MG63 (cell line): ENCODE results near the gene RASSF1. TPM values are rescaled to one million over a fixed set of nuclear protein-coding genes. Genes with fewer than 3 reads are reported as not detected.

Source experiments
- DNase-seq: peaks from one replicate; pipeline ENCODE4 v3.0.0-alpha.2; 2020
- H3K27me3 ChIP-seq: fragments of 250-450 bp; sonication (Bioruptor Pico); 2 replicates; pipeline ENCODE4 v1.5.1; 2020; ENCODE audit warnings: mild to moderate bottlenecking, moderate library complexity
- H3K36me3 ChIP-seq: fragments of 250-450 bp; sonication (Bioruptor Pico); 2 replicates; pipeline ENCODE4 v1.5.1; 2020; ENCODE audit warnings: mild to moderate bottlenecking, moderate library complexity
- H3K4me3 ChIP-seq: fragments of 250-450 bp; sonication (Bioruptor Pico); 2 replicates; pipeline ENCODE4 v1.5.1; 2020; ENCODE audit warnings: mild to moderate bottlenecking, moderate library complexity
- H3K9me3 ChIP-seq: fragments of 250-450 bp; sonication (Bioruptor Pico); 2 replicates; pipeline ENCODE4 v1.5.1; 2020; ENCODE audit warnings: mild to moderate bottlenecking, moderate library complexity
- total RNA-seq: library from RNA; depleted of rRNA; stranded (reverse); fragments of >200 nt; shearing (Covaris generic); gene quantifications from 2 replicates; pipeline ENCODE4 v1.2.3, GENCODE V29; 2014; ENCODE audit warnings: low replicate concordance

The RASSF1 gene
- total RNA-seq, 1 experiment from 2014 or later: 42.0 TPM

DNA sequence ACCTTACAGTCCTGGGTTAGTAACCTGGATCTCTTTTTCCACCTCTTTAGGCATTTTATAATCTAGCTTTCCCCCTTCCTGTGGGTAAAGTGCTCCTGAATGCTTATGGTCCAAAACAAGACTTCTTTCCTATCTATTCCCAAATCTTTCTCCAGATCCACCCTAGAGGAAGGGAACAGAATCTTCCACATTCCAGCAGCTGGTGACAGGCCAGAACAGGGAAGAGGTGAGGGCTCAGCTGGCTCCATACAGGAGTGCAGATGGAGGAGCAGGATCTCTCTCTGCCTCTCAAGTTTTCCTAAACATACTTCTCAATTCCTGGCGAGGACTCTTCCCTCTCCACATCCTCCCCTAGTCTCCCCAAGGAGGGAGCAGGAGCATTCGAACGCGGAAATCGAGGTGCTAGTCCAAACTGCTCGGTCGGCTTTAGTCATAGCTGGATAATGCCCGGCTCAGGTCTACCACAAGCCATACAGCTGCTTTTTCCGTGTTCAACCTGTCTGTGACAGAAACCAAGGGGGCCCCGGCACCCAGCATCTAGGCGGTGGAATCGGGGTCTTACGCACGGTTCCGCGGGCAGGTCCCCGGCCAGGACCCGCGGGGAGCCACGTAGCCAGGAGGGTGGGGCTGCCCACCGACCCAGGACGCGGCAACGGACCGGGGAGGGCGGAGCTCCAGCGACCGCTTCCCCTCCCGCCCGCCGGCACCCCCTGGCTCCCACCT lies 4.0 kb downstream of the RASSF1 start:
- Histone ChIP-seq H3K36me3 (peaks cover 28% of the 10 kb centered on the region), H3K4me3 (peak overlapping the region; percentile 87), H3K27me3 (no peaks in the 10 kb centered on the region), H3K9me3 (no peaks in the 10 kb centered on the region)
- no peak for DNase-seq

DNA sequence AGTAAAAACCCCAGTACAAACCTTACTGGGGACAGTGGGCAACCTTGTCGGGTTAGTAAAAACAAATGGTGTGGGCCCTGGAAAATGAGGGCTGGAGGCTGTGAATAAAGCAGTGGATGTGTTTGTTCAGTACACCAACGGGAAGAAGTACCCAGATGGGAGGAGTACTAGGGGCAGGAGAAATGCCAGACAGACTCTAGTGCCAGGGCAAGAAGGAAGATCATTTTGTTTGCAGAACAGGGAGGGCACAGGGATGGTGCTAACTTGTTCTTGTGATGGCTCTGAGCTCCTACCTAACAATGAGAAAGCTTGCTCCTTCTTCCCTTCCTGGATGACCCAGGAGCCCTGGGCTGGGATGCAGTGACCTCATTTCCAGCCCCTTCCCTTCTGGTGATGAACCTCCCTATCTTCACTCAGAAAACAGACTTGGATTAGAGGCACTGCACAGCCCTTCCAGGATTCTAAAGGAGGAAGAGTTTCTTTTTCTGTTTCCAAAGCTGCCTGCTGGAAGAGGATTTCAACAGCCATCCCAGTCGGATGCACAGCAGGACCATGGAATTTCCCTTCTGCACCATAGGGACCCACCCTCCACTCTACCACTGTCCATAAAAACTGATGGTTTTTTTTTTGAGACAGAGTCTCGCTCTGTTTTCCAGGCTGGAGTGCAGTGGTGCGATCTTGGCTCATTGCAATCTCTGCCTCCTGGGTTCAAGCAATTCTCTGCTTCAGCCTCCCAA lies 6.1 kb downstream of the RASSF1 start:
- no peak for DNase-seq
- Histone ChIP-seq H3K9me3 (no peaks in the 10 kb centered on the region), H3K4me3 (no peak overlapping the region), H3K27me3 (no peaks in the 10 kb centered on the region), H3K36me3 (peaks cover 40% of the 10 kb centered on the region)

DNA sequence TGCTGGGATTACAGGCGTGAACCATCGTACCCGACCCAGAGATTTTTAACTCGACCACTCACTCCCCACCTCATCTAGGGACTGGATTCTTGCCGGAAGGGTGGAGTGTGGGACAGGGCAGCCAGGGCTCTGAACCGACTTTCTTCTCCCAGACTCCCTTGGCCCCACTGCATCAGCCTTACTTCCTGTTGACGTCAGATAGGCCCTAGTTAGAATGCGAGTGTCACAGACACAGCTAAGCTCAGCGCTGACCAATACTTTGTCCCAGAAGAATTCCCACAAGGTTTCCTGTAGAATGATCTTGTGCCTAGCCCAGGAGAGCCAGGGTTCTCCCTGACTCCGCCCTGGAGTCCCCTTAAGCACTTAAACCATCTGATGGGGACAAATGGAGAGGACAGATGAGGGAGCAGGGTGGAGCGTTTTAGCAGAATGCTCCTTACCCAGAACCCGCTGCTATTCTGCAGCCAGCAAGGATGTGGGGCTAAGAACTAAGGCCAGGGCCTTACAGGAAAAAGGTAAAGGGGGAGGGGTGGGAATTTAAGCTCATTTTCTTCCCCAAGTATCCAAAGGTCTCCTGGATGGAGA lies 6.8 kb downstream of the RASSF1 start:
- Histone ChIP-seq H3K36me3 (peaks cover 40% of the 10 kb centered on the region), H3K4me3 (no peak overlapping the region), H3K27me3 (no peaks in the 10 kb centered on the region), H3K9me3 (no peaks in the 10 kb centered on the region)
- no peak for DNase-seq

DNA sequence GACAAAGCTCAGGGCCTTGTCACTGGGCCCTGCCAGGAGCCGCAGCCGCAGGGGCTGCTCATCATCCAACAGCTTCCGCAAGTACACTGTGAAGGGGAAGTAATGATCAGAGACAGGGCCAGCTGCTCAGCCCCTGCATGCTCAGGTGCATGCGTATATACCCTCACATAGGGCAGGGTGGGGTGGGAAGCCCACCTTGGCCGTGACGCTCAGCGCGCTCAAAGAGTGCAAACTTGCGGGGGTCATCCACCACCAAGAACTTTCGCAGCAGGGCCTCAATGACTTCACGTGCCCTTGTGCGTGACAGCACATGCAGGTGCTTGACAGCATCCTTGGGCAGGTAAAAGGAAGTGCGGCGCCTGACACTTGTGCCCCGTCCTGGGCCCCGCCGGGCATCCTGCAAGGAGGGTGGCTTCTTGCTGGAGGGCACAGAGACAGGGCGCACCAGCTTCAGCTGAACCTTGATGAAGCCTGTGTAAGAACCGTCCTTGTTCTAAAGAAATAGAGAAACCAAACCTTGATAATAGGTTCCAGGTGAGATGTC lies 9.2 kb downstream of the RASSF1 start:
- H3K4me3 ChIP-seq: no peak overlapping the region
- no peaks in the 10 kb centered on the region for H3K27me3 ChIP-seq
- no peaks in the 10 kb centered on the region for H3K9me3 ChIP-seq
- H3K36me3 ChIP-seq: peaks cover 35% of the 10 kb centered on the region
- DNase-seq: no peak

DNA sequence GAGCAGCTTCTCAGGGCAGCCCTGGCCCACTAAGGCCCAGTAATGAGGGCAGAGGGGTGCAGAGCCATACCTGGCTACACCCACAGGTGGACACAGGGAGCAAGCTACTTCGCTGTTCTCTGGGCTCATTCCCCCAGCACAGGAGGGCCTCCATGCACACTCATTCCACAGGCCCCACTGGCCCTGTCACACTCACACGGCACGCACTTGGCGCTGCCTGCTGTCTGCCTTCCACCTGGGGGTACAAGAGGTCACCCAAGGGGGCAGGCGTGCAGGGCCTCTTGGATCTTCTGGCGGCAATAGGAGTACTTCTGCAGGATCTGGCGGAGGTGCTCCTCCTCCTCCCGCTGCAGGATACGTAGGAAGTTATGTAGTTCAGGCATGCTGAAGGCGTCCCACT lies 10.3 kb downstream of the RASSF1 start:
- Histone ChIP-seq H3K4me3 (no peak overlapping the region), H3K9me3 (no peaks in the 10 kb centered on the region), H3K36me3 (peaks cover 26% of the 10 kb centered on the region), H3K27me3 (no peaks in the 10 kb centered on the region)
- DNase-seq: no peak

DNA sequence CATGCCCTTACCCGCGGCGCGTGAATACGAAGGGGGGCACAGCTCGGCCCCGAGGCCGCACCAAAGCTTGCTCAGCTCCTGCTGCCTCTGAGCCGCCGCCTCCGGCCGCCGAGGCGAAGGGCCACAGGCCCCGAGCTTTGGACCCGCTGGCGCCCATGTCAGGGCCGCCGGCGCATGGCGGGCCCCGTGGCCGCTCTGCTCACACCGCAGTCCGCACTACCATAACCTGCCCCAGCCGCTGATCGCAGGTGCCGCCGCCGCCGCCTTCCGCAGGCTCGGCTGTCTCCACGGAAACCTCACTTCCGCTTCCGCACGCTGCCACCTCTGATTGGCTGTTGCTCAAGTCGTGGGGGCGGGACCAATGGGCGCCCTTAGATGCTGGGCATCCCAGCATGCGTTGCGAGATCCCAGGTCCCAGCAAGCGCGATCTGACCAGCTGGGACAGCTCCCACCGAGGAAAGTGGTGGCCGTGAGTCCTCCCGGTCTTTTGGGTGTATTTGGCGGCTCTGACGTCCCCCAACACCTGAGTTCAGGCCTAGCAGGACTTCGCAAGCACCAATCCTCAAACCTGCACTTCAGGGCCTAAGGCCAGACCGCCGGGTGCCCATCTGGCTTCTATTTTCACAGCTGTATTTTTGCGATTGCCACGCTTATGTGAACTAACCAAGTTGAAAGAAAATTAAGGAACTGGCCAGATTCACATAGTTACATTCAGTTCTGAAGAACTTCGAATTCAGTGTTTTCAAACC lies 12.5 kb downstream of the RASSF1 start, which contains the start of gene TUSC2:
Gene TUSC2, minus strand, starts transcription at position 281 of the 749 bp plus-strand sequence. Its CDS starts 124 bp downstream, at position 157.
- Histone ChIP-seq H3K4me3 (peak within 1 kb of the TSS; percentile 83), H3K36me3 (peaks cover 17% of the 10 kb centered on the region), H3K9me3 (no peaks in the 10 kb centered on the region), H3K27me3 (no peaks in the 10 kb centered on the region)
- DNase-seq: peak; percentile 89

DNA sequence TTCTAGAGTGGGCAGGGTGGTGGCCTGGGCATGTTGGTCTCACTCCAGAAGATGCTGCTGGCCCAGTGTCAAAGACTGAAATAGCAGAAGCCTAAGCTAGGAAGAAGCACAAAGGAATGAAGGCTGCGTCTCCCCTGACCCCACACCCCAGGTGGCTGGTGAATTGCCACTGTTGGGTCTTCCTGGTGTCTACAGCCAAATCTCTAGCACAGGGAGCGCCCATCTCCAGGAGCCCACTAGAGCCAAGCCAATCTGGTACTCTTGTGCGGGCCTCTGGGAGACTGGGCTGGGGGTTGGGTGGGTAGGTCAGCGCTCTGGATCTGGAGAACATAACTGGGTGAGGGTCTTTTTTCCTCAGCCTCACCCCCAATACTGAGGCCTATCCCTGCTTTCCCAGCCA lies 13.5 kb downstream of the RASSF1 start:
- peaks cover 14% of the 10 kb centered on the region for H3K36me3 ChIP-seq
- no peaks in the 10 kb centered on the region for H3K9me3 ChIP-seq
- no peak for DNase-seq
- peak overlapping the region; percentile 83 for H3K4me3 ChIP-seq
- H3K27me3 ChIP-seq: no peaks in the 10 kb centered on the region

DNA sequence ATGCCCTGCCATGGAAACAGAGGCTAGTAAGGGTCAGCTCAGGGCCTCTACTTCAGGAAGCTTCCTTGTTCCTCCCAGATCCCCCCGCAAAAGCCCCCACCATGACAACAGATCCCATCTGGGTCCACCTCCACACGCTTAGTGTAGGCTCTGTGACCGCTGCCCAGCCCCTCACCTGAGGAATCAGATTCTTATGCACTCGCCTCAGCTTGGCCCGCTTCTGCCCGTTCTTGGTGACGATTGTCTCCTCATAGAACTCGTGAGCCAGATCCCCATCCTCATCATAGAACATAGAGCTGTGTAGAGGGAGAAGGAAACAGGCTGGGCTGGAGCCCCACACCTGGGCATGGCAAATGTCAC lies 14.5 kb downstream of the RASSF1 start:
- no peaks in the 10 kb centered on the region for H3K9me3 ChIP-seq
- no peak overlapping the region for H3K4me3 ChIP-seq
- peaks cover 8% of the 10 kb centered on the region for H3K36me3 ChIP-seq
- no peaks in the 10 kb centered on the region for H3K27me3 ChIP-seq
- no peak for DNase-seq

DNA sequence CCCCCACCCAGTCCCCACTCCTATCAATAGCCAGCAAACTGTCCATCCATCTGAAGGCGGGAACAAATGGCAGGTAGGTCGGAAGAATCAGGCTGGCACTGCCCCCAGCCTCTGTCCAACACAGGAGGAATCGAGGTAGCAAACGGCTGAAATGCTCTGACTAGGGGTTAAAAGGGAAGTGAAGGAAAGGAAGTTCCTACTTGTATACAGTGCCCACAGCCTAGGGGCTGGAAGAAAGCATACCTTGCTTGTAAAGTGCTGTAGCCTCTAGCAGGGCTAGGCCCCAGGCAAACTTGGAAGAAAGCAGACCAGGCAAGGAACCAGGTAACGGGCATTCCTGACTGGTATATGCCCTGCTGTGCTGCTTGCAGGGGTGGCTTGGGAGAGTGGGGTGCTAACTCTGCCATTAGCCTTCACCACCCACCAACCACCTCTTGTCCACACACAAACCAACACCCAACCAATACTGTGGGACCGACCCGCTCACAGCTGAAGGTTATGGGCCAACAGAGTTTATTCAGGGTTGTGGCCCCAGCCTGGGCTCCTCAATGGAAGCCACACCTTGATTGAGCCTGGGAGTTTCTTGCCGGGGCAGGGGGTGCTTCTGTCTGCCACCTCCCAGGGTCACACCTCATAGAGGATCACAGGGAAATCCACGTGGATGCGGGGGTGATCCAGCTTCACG lies 15.0 kb downstream of the RASSF1 start:
- Histone ChIP-seq H3K9me3 (no peaks in the 10 kb centered on the region), H3K36me3 (peaks cover 3% of the 10 kb centered on the region), H3K27me3 (no peaks in the 10 kb centered on the region), H3K4me3 (no peak overlapping the region)
- no peak for DNase-seq

DNA sequence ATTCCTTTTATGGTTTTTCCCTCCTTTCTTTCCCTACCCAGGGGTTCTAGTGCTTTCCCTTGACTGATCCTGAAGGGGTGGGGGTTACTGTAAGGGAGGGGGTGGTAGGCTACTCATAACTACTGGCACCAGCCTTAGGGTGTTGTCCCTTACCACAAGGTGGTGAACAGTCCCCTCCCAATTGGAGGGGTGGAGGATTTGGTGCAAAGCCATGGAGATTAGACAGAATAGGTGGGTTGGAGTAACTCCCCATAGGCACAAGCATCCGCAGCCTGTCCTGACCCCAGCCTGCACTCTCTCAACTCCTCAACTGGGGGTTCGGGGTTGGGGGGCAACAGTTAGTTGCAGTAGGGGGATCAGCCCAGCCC lies 15.5 kb downstream of the RASSF1 start:
- Histone ChIP-seq H3K9me3 (no peaks in the 10 kb centered on the region), H3K27me3 (no peaks in the 10 kb centered on the region), H3K4me3 (no peak overlapping the region), H3K36me3 (no peaks in the 10 kb centered on the region; the same call in none of the 2 replicates)
- no peak for DNase-seq

DNA sequence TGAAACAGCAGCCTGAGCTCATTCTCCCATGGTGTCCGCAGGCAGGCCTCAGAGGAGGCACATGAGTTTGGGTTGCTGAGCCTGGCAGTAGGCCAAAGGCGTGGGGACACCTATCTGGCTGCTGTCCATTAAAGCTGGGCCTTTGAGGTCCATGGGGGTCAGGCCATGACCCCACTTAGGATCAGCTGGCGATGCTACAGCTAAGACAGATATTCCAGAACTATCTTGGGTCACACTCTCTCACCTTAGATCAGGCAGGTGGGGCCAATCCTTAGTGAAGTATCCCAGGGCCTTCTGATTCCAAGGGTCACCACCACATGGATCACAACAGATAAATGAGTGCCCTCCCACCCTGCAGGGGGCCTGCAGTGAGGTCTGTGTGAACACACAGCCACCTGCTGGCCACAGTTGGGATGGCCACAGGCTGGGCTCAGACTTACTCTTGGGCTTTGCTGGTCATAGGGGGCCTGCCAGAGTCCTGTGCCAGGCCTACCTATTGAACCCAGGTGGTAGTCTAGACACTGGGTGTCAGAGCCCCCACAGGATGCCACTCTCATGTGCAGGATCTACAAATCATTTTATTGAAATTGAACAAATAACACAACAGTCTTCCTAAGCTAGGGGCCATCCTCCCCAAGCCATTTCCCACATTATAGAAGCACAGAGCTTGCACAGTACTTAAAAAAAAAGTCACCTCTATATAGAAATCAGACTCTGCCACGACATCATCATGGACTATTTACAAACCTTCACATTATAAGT lies 16.1 kb downstream of the RASSF1 start:
- DNase-seq: peak; percentile 69
- Histone ChIP-seq H3K36me3 (no peaks in the 10 kb centered on the region; the same call in 1 of the 2 replicates), H3K9me3 (no peaks in the 10 kb centered on the region), H3K4me3 (no peak overlapping the region), H3K27me3 (no peaks in the 10 kb centered on the region)

DNA sequence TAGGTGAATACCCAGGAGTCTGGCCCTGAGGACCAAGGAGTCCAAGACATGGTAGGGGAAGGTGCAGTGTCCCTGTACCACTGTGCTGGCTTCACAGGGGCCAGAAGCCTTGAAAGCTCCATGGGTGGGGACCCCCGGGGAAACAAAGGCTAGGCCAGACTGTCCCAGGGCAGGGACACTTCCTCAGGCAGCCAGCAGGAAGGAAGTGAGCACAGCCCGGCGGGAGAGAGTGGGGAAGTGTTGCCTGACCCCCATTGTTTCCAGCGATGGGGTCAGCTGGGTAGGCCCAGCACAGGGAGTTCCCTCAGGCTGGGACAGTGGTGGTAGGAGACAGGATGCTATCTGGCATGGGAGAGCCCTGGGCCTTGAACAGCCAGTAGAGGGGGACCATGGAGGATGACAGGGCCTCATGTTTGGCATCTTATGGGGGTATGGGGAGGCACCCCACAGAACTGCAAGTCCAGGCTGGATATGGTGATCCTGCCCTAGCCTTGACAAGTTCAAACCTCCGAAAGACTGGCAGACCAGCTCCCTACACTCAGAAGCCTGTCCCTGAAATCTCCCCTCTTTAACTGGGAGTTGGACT lies 16.9 kb downstream of the RASSF1 start:
- no peak for DNase-seq
- H3K9me3 ChIP-seq: no peaks in the 10 kb centered on the region
- H3K4me3 ChIP-seq: no peak overlapping the region
- H3K27me3 ChIP-seq: no peaks in the 10 kb centered on the region
- no peaks in the 10 kb centered on the region; the same call in 1 of the 2 replicates for H3K36me3 ChIP-seq

DNA sequence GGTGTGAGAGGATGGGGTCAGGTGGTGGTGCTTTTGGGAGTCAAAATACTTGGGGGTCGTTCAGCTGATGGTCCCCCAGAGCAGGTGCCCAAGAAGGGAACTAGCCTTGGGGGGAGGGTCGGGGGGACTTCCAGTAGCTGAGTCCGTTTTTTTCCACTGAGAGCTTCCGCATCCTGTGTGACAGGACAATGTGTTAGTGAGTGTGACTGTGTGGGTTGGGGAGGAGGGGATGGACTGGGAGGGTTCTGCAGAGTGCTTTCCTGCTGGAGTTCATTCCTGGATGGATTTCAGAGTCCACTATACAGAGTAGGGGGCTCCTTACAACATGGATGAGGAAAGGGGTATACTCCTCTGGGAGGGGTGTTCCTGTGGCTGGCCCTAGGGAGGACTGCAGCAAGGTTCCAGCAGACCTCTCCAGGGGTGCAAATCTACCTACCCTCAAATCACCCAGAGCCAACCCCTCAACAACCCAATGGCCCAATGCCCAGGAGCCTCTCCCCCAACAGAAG lies 17.5 kb downstream of the RASSF1 start:
- Histone ChIP-seq H3K36me3 (no peaks in the 10 kb centered on the region; the same call in none of the 2 replicates), H3K4me3 (no peak overlapping the region), H3K27me3 (no peaks in the 10 kb centered on the region), H3K9me3 (no peaks in the 10 kb centered on the region)
- DNase-seq: no peak

DNA sequence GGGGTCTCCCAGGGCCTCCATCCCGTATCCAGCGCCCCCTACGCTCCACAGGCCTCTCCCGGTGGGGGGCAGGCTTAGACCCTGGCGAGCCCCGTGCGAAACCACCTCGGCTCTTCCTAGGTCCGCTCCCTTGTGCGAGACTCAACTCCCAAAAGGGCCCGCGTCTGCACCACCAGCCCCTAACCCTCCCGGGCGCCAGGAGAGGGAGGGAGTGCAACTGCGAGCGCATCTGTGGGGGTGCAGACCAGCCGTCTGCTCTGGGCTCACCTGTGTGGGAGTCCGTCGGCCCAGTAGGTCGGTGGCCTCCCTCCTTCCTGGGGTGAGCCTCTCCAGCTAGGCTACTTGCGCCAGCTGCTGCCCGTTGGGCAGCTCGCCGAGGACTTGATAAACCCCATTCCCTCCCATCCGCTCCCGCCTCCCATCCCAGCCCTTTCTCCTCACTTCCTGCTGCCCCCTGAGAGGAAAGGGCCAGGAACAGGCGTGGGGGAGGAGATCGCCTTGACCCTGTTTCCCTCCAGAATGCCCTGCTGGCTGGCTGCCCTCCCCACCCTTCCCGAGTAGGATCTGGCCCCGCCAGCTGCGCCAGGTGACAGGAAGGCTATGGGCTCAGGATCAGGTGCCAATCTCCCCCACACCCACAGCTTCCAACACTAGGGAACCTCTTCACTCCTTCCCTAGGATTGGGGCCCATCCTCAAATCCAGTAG lies 18.1 kb downstream of the RASSF1 start, which contains the start of gene HYAL2:
Gene HYAL2, minus strand, starts transcription at position 360 of the 706 bp plus-strand sequence. CDS start 2,256 bp downstream, outside the sequence.
- peak within 1 kb of the TSS; percentile 69 for H3K4me3 ChIP-seq
- no peaks in the 10 kb centered on the region; the same call in none of the 2 replicates for H3K36me3 ChIP-seq
- no peaks in the 10 kb centered on the region for H3K27me3 ChIP-seq
- H3K9me3 ChIP-seq: no peaks in the 10 kb centered on the region
- DNase-seq: no peak

DNA sequence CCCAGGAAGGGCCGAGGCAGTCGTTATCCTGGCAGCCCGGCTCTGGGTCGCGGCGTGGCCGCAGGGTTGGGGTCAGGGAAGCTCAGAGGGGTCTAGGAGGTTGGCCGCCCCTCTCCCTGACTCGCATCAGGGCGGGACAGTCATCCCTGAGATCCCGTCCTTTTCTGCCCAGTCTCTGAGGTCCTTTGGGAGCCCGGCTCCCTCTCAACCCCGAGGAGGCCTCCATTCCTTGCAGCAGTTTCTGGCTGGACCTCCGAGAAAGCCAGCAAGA lies 18.6 kb downstream of the RASSF1 start:
- DNase-seq: no peak

More for the DNA sequence above, 18.6 kb downstream of the RASSF1 start:
- Histone ChIP-seq H3K36me3 (no peaks in the 10 kb centered on the region; the same call in none of the 2 replicates), H3K4me3 (peak overlapping the region; percentile 69), H3K27me3 (no peaks in the 10 kb centered on the region), H3K9me3 (no peaks in the 10 kb centered on the region)
